Measurements from ENCODE around the gene DHX30.

GRCh38 chr3:47841786-47842349 is 38.9 kb downstream of the DHX30 start:
- no peak for TF ChIP-seq CTCF (IDR thresholded peaks at IDR 0.05)
- TF ChIP-seq POLR2A (IDR thresholded peaks at IDR 0.05), result no peak
